ENCODE results near the gene MAU2. TPM values are rescaled to one million over a fixed set of nuclear protein-coding genes. Genes with fewer than 3 reads are reported as not detected.

MAU2 gene
- total and polyA plus RNA-seq, 10 of the 15 experiments (the other 5 are each of a cell fraction or from before 2014, with no cell fraction given), result 1.8 to 47.2 (median 22.1) TPM

- TF ChIP-seq IRF3 (IDR thresholded peaks at IDR 0.05), result peak; percentile 98
- TF ChIP-seq RFX5 (IDR thresholded peaks at IDR 0.05; ENCODE audit: low read depth, low read length), result peak; percentile 99
- peak; percentile 69; the same call in 1 of the 2 replicates for TF ChIP-seq BACH1 (IDR thresholded peaks at IDR 0.05; ENCODE audit: borderline replicate concordance)
- TF ChIP-seq SKIL (IDR thresholded peaks at IDR 0.05; ENCODE audit: low read depth, poor library complexity, severe bottlenecking), result peak; percentile 50
- TF ChIP-seq ATF2 (IDR thresholded peaks at IDR 0.05; ENCODE audit: low read length), result no peak
- peak; percentile 19; the same call in 1 of the 2 replicates for TF ChIP-seq HCFC1 (IDR thresholded peaks at IDR 0.05; ENCODE audit: low read length)
- TF ChIP-seq ZBED1 (IDR thresholded peaks at IDR 0.05; ENCODE audit: borderline replicate concordance), result no peak
- TF ChIP-seq ZNF384 (IDR thresholded peaks at IDR 0.05; ENCODE audit: borderline replicate concordance, low read depth, low read length), result no peak
- TF ChIP-seq CBX3 (IDR thresholded peaks at IDR 0.05; ENCODE audit: borderline replicate concordance, low read depth), result no peak
- peak; percentile 51; the same call in 1 of the 2 replicates for TF ChIP-seq MXI1 (IDR thresholded peaks at IDR 0.05; ENCODE audit: low read depth, low read length)
- TF ChIP-seq PKNOX1 (IDR thresholded peaks at IDR 0.05), result peak; percentile 100
- TF ChIP-seq ZBTB4 (CRISPR knock-in tag; IDR thresholded peaks at IDR 0.05), result no peak
- TF ChIP-seq NR2F1 (conservative IDR thresholded peaks at IDR 0.05), result no peak
- no peak for TF ChIP-seq CUX1 (IDR thresholded peaks at IDR 0.05; ENCODE audit: insufficient replicate concordance, low read depth, low read length)
These were observed 64.7 kb downstream of the MAU2 start (continued) for GRCh38 chr19:19385131-19385895.
